ENCODE results near the gene FBN1.

- no peak for TF ChIP-seq POLR2A (IDR thresholded peaks at IDR 0.05)
- TF ChIP-seq, protein P1, sequence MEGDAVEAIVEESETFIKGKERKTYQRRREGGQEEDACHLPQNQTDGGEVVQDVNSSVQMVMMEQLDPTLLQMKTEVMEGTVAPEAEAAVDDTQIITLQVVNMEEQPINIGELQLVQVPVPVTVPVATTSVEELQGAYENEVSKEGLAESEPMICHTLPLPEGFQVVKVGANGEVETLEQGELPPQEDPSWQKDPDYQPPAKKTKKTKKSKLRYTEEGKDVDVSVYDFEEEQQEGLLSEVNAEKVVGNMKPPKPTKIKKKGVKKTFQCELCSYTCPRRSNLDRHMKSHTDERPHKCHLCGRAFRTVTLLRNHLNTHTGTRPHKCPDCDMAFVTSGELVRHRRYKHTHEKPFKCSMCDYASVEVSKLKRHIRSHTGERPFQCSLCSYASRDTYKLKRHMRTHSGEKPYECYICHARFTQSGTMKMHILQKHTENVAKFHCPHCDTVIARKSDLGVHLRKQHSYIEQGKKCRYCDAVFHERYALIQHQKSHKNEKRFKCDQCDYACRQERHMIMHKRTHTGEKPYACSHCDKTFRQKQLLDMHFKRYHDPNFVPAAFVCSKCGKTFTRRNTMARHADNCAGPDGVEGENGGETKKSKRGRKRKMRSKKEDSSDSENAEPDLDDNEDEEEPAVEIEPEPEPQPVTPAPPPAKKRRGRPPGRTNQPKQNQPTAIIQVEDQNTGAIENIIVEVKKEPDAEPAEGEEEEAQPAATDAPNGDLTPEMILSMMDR (IDR thresholded peaks at IDR 0.05): no peak
Observed at GRCh38 chr15:48609486-48609885, 36.0 kb downstream of the FBN1 start.

All from esophagus squamous epithelium (tissue), 4 donors.